IMR-90 (cell line): ENCODE results near the gene RNF212B. TPM values are rescaled to one million over a fixed set of nuclear protein-coding genes. Genes with fewer than 3 reads are reported as not detected.

Source experiments
- ATAC-seq: fragments of 200-7000 bp; cut with Tn5 transposase; 2 replicates; pipeline ENCODE4 v1.9.1; 2020; ENCODE audit warnings: low read depth, mild to moderate bottlenecking, moderate library complexity
- BruUV-seq: library from RNA; stranded (reverse); fragments of 400-500 nt; replicated peaks from 2 replicates; lab custom pipeline; 2021; lab: Mats Ljungman, UMichigan
- CTCF ChIA-PET: fragments of 300-600 bp; formaldehyde crosslinking; extraction: SDS; loops from one replicate; lab custom pipeline; 2021; ENCODE audit warnings: antibody characterized with exemption; lab: Yijun Ruan, JAX
- POLR2A ChIA-PET: fragments of 300-600 bp; sonication (Branson Sonifier 250); formaldehyde crosslinking; loops from one replicate; lab custom pipeline; 2022; ENCODE audit warnings: antibody characterized with exemption; ENCODE audit not compliant: unreplicated experiment; lab: Charles Lee
- DNase-seq: peaks from one replicate; pipeline ENCODE4 v3.0.0; 2013
- H2AFZ ChIP-seq: replicated peaks from 2 replicates; pipeline ENCODE3; 2013; ENCODE audit warnings: low read length, mild to moderate bottlenecking; ENCODE audit not compliant: poor library complexity
- H2AK5ac ChIP-seq: 2 replicates; pipeline ENCODE4 v1.6.1; 2013; ENCODE audit warnings: low read depth, low read length, inconsistent platforms
- H2AK9ac ChIP-seq: replicated peaks from 2 replicates; pipeline ENCODE3; 2013; ENCODE audit warnings: mild to moderate bottlenecking, low read depth, low read length, moderate library complexity; ENCODE audit not compliant: poor library complexity
- H2BK120ac ChIP-seq: 2 replicates; pipeline ENCODE4 v1.6.1; 2013; ENCODE audit warnings: low read depth, low read length, inconsistent platforms
- H2BK15ac ChIP-seq: 3 replicates; pipeline ENCODE4 v1.6.1; 2013; ENCODE audit warnings: low read depth, low read length, inconsistent platforms
- H2BK20ac ChIP-seq: 2 replicates; pipeline ENCODE4 v1.6.1; 2013; ENCODE audit warnings: low read depth, mild to moderate bottlenecking, inconsistent platforms, low read length, moderate library complexity
- H2BK5ac ChIP-seq: 2 replicates; pipeline ENCODE4 v1.6.1; 2013; ENCODE audit warnings: mild to moderate bottlenecking, low read depth, low read length, inconsistent platforms; ENCODE audit not compliant: poor library complexity, severe bottlenecking
- H3K14ac ChIP-seq: replicated peaks from 2 replicates; pipeline ENCODE4 v1.6.1; 2013; ENCODE audit warnings: low read depth, low read length, inconsistent platforms
- H3K18ac ChIP-seq: 2 replicates; pipeline ENCODE4 v1.6.1; 2013; ENCODE audit warnings: low read depth, low read length, control low read depth
- H3K23ac ChIP-seq: 2 replicates; pipeline ENCODE4 v1.6.1; 2013; ENCODE audit warnings: low read depth, low read length, inconsistent platforms
- H3K27ac ChIP-seq: 2 replicates; pipeline ENCODE4 v1.5.1; 2013; ENCODE audit warnings: mild to moderate bottlenecking, control low read depth, low read length; ENCODE audit not compliant: insufficient read depth
- H3K27me3 ChIP-seq: 2 replicates; pipeline ENCODE4 v1.6.1; 2013; ENCODE audit warnings: low read length; ENCODE audit not compliant: control insufficient read depth, insufficient read depth
- H3K36me3 ChIP-seq: 2 replicates; pipeline ENCODE4 v1.6.1; 2013; ENCODE audit warnings: low read length, mixed read lengths; ENCODE audit not compliant: control insufficient read depth, insufficient read depth
- H3K4ac ChIP-seq: 2 replicates; pipeline ENCODE4 v1.6.1; 2013; ENCODE audit warnings: low read depth, low read length, inconsistent platforms
- H3K4me1 ChIP-seq: 2 replicates; pipeline ENCODE4 v1.6.1; 2013; ENCODE audit warnings: low read length, mixed read lengths; ENCODE audit not compliant: control insufficient read depth, insufficient read depth
- H3K4me2 ChIP-seq: 2 replicates; pipeline ENCODE4 v1.6.1; 2013; ENCODE audit warnings: low read depth, mild to moderate bottlenecking, control low read depth, low read length, moderate library complexity
- H3K4me3 ChIP-seq: 2 replicates; pipeline ENCODE4 v1.5.1; 2013; ENCODE audit warnings: low read depth, mild to moderate bottlenecking, control low read depth, low read length, moderate library complexity; ENCODE audit not compliant: insufficient read depth
- H3K56ac ChIP-seq: 2 replicates; pipeline ENCODE4 v1.6.1; 2013; ENCODE audit warnings: low read length, inconsistent platforms; ENCODE audit not compliant: insufficient read depth; ENCODE audit errors: extremely low read depth
- H3K79me1 ChIP-seq, 2 experiments: 2 replicates each; pipeline ENCODE4 v1.6.1; 2013; ENCODE audit warnings: low read length in 2 of 2, inconsistent platforms in 1 of 2, low read depth in 1 of 2
- H3K9ac ChIP-seq: 2 replicates; pipeline ENCODE4 v1.6.1; 2013; ENCODE audit warnings: low read depth, low read length, control low read depth
- H3K9me1 ChIP-seq: 2 replicates; pipeline ENCODE4 v1.6.1; 2013; ENCODE audit warnings: low read length, inconsistent platforms; ENCODE audit not compliant: insufficient read depth
- H3K9me3 ChIP-seq: 2 replicates; pipeline ENCODE4 v1.6.1; 2013; ENCODE audit warnings: low read length; ENCODE audit not compliant: control insufficient read depth, insufficient read depth
- H4K20me1 ChIP-seq: 2 replicates; pipeline ENCODE4 v1.6.1; 2013; ENCODE audit warnings: low read length, inconsistent platforms; ENCODE audit not compliant: insufficient read depth
- H4K5ac ChIP-seq: 2 replicates; pipeline ENCODE4 v1.6.1; 2013; ENCODE audit warnings: mild to moderate bottlenecking, low read depth, low read length, control low read depth
- H4K8ac ChIP-seq, 2 experiments: 2 replicates each; pipeline ENCODE4 v1.6.1; 2013; ENCODE audit warnings: low read depth in 2 of 2, low read length in 2 of 2, control low read depth in 1 of 2, inconsistent platforms in 1 of 2
- H4K91ac ChIP-seq: 2 replicates; pipeline ENCODE4 v1.6.1; 2013; ENCODE audit warnings: low read depth, low read length, inconsistent platforms; ENCODE audit not compliant: insufficient read depth
- CEBPB ChIP-seq: IDR thresholded peaks from 2 replicates; pipeline ENCODE4 v1.6.1; 2012; ENCODE audit warnings: low read depth, low read length, improper control_type of control experiment
- CHD1 ChIP-seq: IDR thresholded peaks from 2 replicates; pipeline ENCODE4 v1.6.1; 2012; ENCODE audit warnings: low read depth, low read length, improper control_type of control experiment
- CTCF ChIP-seq: conservative IDR thresholded peaks from 2 replicates; pipeline ENCODE4 v1.5.1; 2012; ENCODE audit warnings: mild to moderate bottlenecking, low read depth, low read length, improper control_type of control experiment
- NFE2L2 ChIP-seq: fragments of 150-350 bp; IDR thresholded peaks from 2 replicates; pipeline ENCODE4 v1.6.1; 2016; ENCODE audit warnings: low read depth, mild to moderate bottlenecking, low read length
- POLR2A ChIP-seq: IDR thresholded peaks from 2 replicates; pipeline ENCODE4 v1.6.1; 2012; ENCODE audit warnings: mild to moderate bottlenecking, low read depth, low read length
- RAD21 ChIP-seq: IDR thresholded peaks from 2 replicates; pipeline ENCODE4 v1.6.1; 2012; ENCODE audit warnings: low read length, improper control_type of control experiment
- RCOR1 ChIP-seq: IDR thresholded peaks from 2 replicates; pipeline ENCODE4 v1.6.1; 2012; ENCODE audit warnings: mild to moderate bottlenecking, low read length, improper control_type of control experiment; ENCODE audit not compliant: insufficient replicate concordance
- RFX5 ChIP-seq: IDR thresholded peaks from 2 replicates; pipeline ENCODE4 v1.8.0; 2012; ENCODE audit warnings: low read depth, mild to moderate bottlenecking, low read length, moderate library complexity
- SMC3 ChIP-seq: fragments of 150-350 bp; IDR thresholded peaks from 2 replicates; pipeline ENCODE4 v1.6.1; 2016; ENCODE audit warnings: low read depth, mild to moderate bottlenecking, antibody characterized with exemption, low read length, moderate library complexity
- WGBS, 2 experiments: methylation state at CpG; one replicate each; pipeline versions ENCODE4 v1.1.5 to v1.1.7; 2013; ENCODE audit warnings: missing lambda C conversion rate in 2 of 2; ENCODE audit not compliant: insufficient read length in 1 of 2; ENCODE audit errors: extremely low coverage in 2 of 2; 5-methylcytosine and 5-hydroxymethylcytosine counted together
- dilution Hi-C: fragments of 300-500 bp; cut with HindIII; formaldehyde crosslinking; loops from one replicate; pipeline ENCODE4 v1.14.3; 2018; ENCODE audit warnings: low sequenced_read_pairs; ENCODE audit not compliant: unreplicated experiment
- in situ Hi-C: fragments of 300-500 bp; cut with MboI; formaldehyde crosslinking; loops from 3 replicates; pipeline ENCODE4 v1.14.3; 2019; ENCODE audit warnings: low sequenced_read_pairs, inconsistent platforms, mixed read lengths
- intact Hi-C: fragments of 100-400 bp; cut with micrococcal nuclease; formaldehyde crosslinking; loops from 2 replicates; pipeline ENCODE4 v1.10.0; 2022
- polyA plus RNA-seq, 3 experiments: library from polyadenylated mRNA; depleted of rRNA; stranded (reverse); fragments of >200 nt; gene quantifications; 2 replicates each; pipeline ENCODE4 v1.2.3, GENCODE V29; 2012; ENCODE audit warnings: low replicate concordance in 1 of 3
- total RNA-seq: library from RNA; depleted of rRNA; stranded (reverse); fragments of >200 nt; gene quantifications from 2 replicates; pipeline ENCODE4 v1.2.3, GENCODE V29; 2012
- TF ChIP-seq, protein P1 (sequence below): fragments of 150-350 bp; IDR thresholded peaks from 2 replicates; pipeline ENCODE4 v1.6.1; 2017; ENCODE audit warnings: mild to moderate bottlenecking, antibody characterized with exemption, low read length, low read depth
- TF ChIP-seq, protein P2 (sequence below): fragments of 150-350 bp; IDR thresholded peaks from 2 replicates; pipeline ENCODE4 v1.6.1; 2016; ENCODE audit warnings: low read depth, mild to moderate bottlenecking, low read length, moderate library complexity, borderline replicate concordance

Gene RNF212B
- total and polyA plus RNA-seq, 2 of the 4 experiments (the other 2 are of a cell fraction), result not detected

DNA sequence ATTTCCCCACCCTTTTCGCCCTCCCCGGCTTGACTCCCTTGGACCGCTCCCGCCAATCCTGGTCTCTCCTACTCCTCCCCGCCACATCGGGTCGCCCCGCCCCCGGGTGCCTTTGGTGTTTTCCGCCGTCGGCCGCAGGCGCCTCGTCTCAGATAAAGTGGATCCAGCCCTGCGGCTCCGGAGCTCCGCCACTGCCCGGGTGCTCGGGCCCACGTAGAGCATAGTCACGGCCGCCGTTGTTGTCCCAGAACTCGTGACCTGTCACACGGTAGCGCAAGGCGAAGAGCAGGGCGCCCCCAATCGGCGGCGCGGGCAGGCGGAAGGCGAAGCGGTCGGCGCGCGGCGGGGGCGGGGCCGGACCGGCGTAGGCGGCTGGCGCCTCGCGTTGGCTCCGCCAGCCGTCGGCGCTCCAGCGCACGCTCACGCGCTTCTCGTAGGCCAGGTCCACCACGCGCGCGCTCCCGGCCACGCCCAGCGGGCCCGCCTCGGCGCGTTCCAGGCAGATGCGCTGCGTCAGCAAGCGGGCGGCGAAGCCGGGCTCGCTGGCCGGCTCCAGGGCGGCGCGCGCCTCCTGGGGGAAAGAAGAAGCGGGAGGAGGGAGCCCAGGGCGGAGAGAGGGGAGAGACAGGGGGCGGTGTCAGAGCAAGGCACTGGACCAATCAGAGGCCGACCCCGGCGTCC lies 63.7 kb downstream of the RNF212B start (continued):
- TF ChIP-seq SMC3 (no peak), POLR2A (peak; percentile 19), CEBPB (no peak), NFE2L2 (peak; percentile 45; the same call in 1 of the 2 replicates)

GRCh38 chr14:23301969-23302289 lies 64.2 kb downstream of the RNF212B start:
- Histone ChIP-seq H3K36me3 (no peaks in the 10 kb centered on the region), H3K27ac (peak overlapping the region; percentile 67), H3K4me2 (peak overlapping the region; percentile 98), H3K18ac (no peak overlapping the region), H4K20me1 (peaks cover 3% of the 10 kb centered on the region; the same call in 1 of the 2 replicates), H3K9ac (peak overlapping the region; percentile 81), H2AK5ac (0 out of 2 replicates have a peak overlapping the region, but pooled peaks have one; percentile 35), H2AK9ac (peak overlapping the region; percentile 77), H2BK15ac (no peak overlapping the region; the same call in 2 of the 3 replicates), H3K4me1 (peaks cover 3% of the 10 kb centered on the region), H2BK5ac (peak overlapping the region; percentile 53), H4K8ac (peak overlapping the region; percentile 49 to 67; a peak in 3 of 4 replicates), H3K23ac (no peak overlapping the region), H2BK120ac (no peak overlapping the region), H3K56ac (no peak overlapping the region), H2AFZ (peak overlapping the region; percentile 97), H3K9me3 (no peaks in the 10 kb centered on the region), H3K27me3 (no peaks in the 10 kb centered on the region), H3K4me3 (peak overlapping the region; percentile 60), H4K5ac (no peak overlapping the region), H3K4ac (peak overlapping the region; percentile 58; the same call in 1 of the 2 replicates), H2BK20ac (no peak overlapping the region), H4K91ac (peak overlapping the region; percentile 31; the same call in 1 of the 2 replicates), H3K9me1 (no peaks in the 10 kb centered on the region), H3K14ac (no peak overlapping the region), H3K79me1 (peaks cover 7 to 19% of the 10 kb centered on the region in 2 experiments; a peak in 3 of 4 replicates)
- ChIA-PET CTCF (interaction anchor here (3.6 kb wide), 1 partner anchor 181 kb away, joined by 10 read pairs; no protein-coding TSS in a partner anchor), POLR2A (interaction anchor here (1.5 kb wide), 1 partner anchor 10 kb away, joined by 3 read pairs; no protein-coding TSS in a partner anchor)
- in situ Hi-C loops, result loop anchor here (10.0 to 25.0 kb wide), 4 partner anchors 187 to 1135 kb away; partner anchors contain the start of genes CBLN3, CEBPE, EMC9 and FITM1
- dilution Hi-C loops, result no loop called here
- intact Hi-C loops, result loop anchor here (1.0 to 10.0 kb wide), 3 partner anchors 37 to 747 kb away; no protein-coding TSS in a partner anchor
- DNase-seq (no peak), ATAC-seq (peak; percentile 2)
- 0% methylated on average over 2 of the region's 25 CpGs; no CpG with 5 or more reads in 1 of the 2 experiments for WGBS, 2 experiments
- no TSS peak for BruUV-seq
- TF ChIP-seq RFX5 (no peak), SMC3 (no peak), RCOR1 (no peak), CTCF (no peak), CHD1 (no peak), POLR2A (peak; percentile 8; the same call in 1 of the 2 replicates), RAD21 (no peak), CEBPB (no peak)
- TF ChIP-seq, protein P1, sequence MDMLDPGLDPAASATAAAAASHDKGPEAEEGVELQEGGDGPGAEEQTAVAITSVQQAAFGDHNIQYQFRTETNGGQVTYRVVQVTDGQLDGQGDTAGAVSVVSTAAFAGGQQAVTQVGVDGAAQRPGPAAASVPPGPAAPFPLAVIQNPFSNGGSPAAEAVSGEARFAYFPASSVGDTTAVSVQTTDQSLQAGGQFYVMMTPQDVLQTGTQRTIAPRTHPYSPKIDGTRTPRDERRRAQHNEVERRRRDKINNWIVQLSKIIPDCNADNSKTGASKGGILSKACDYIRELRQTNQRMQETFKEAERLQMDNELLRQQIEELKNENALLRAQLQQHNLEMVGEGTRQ, result no peak
- TF ChIP-seq, protein P2, sequence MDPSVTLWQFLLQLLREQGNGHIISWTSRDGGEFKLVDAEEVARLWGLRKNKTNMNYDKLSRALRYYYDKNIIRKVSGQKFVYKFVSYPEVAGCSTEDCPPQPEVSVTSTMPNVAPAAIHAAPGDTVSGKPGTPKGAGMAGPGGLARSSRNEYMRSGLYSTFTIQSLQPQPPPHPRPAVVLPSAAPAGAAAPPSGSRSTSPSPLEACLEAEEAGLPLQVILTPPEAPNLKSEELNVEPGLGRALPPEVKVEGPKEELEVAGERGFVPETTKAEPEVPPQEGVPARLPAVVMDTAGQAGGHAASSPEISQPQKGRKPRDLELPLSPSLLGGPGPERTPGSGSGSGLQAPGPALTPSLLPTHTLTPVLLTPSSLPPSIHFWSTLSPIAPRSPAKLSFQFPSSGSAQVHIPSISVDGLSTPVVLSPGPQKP, result no peak
